ENCODE measurements around the gene METAP2.

METAP2 gene

DNA sequence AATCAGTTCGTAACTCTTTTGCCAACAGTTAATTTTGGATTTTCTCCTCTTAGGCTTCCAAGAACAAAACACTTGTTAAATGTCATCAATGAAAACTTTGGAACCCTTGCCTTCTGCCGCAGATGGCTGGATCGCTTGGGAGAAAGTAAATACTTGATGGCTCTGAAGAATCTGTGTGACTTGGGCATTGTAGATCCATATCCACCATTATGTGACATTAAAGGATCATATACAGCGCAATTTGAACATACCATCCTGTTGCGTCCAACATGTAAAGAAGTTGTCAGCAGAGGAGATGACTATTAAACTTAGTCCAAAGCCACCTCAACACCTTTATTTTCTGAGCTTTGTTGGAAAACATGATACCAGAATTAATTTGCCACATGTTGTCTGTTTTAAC is 39.6 kb downstream of the METAP2 start:
- DNase-seq (ENCODE audit: low read depth): no peak

DNA sequence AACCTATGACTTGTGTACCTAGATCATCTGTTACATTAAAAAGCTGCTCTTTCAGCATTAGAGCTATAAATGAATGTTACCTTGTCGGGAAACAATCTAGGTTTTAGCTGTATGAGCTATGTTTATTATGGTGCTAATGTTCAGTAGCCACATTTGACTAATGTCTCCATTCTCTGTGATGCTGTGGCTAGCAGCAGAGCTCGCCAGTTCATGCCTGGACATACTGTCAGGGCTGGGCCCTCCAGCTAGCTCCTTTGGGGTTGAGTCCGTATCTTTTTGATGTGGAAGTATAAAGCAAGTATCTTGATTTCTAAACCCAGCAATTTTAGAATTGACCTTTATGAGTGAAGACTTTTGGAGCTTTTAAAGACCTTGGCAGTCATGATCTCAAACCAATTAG is 41.2 kb downstream of the METAP2 start:
- no peak for DNase-seq (ENCODE audit: low read depth)

DNA sequence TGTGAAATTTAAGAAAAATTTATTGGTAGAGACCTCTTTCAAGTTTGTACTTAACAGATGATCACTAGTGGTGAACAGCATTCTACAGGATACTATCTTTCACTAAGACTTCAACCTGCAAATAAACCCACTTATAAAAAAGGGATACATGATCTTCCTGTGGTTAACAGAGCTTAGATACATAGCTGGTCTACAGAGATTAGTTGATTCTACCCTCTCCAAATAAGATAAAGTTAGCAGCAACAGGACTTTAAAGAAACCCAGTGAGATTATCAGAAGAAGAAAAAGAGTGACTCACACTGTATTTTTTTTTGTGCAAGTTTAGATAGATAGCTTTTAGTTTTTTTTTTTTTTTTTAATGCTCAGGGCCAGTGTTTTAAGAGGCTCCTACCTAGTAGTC is 42.8 kb downstream of the METAP2 start:
- no peak for DNase-seq (ENCODE audit: low read depth)

DNA sequence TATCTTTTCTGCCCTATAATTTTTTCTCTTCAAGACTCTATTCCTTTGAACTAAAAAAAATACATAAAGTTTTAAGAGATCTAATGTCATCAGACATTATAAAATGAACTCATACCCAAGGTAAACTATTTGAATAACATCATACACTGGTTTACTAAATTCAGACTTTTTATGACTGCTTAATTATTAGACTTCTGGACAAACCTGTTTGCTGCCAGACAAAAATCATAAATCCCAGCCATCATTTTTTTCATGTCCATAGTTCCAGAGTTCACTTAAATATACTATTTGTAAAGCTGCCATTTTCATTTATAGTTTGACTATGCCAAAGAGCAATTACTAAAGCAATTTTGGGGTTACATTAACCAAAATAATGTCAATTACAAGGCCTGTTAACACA is 43.3 kb downstream of the METAP2 start:
- no peak for DNase-seq (ENCODE audit: low read depth)

DNA sequence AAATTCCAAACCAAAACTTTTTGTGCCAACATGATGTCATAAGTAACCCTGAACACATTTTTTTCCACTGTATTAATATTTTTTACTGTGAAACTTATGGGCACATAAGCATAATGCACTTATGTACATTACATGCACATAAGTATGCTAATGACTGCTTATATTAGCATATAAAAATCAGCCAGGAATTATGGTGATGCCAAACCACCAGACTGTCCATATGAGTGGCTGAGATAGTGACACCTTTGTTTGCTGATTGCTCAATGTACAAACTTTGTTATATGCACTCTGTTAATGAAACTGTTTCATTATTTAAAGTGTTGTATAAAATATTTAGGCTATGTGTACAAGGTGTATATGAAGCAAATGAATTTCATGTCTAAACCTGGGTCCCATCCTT is 45.0 kb downstream of the METAP2 start:
- no peak for DNase-seq (ENCODE audit: low read depth)

DNA sequence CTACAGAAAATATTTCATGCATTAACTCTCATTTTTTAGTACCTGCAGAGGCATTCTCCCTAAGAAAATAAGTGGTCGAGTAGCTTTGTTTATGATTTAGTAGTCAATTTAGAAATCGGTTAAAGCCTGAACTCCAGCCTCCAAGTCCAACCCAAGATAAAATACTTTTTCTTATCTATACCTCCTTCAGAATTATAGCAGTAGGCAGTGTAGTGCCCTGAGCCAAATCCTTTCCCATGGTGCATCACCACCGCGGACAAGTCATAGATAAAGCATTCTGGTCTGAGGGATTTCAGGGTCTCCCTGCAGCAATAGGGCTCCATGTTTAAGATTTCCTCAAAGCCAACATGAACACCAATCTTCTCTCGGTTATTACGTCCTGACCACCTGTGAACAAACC is 46.9 kb downstream of the METAP2 start:
- no peak for DNase-seq (ENCODE audit: low read depth)

DNA sequence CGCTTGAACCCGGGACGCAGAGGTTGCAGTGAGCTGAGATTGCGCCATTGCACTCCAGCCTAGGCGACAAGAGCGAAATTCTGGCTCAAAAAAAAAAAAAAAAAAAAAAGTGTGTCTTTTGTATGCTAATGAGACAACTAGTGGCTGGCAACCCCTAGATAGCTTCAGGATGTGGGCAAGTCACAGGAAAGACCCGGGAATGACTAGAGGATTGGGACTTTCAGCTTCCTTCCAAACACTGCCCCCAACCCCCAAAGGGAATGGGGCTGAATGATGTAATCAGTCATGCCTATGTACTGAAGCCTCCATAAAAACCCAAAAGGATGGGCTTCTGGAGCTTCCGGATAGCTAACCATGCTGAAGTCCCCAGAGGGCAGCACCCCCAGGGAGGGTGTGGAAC is 48.7 kb downstream of the METAP2 start:
- no peak for DNase-seq (ENCODE audit: low read depth)

DNA sequence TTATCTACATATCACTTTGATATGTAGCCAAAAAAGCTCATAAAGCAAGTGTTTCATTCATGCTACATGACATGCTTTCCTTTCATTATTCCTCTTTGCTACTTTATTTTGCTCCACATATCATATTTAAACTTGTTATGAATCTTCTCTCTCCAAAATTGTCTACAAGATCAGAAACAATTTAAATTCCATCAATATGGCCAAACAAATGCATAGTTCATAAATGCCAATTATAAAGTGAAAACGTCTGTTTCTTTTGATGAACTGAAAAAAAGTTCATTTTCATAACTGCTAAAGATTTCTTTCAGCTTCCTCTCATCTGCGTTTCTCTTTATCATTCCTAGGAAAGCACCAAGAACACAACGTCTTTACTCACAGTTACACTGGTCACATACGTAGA is 54.5 kb downstream of the METAP2 start:
- DNase-seq (ENCODE audit: low read depth): no peak

DNA sequence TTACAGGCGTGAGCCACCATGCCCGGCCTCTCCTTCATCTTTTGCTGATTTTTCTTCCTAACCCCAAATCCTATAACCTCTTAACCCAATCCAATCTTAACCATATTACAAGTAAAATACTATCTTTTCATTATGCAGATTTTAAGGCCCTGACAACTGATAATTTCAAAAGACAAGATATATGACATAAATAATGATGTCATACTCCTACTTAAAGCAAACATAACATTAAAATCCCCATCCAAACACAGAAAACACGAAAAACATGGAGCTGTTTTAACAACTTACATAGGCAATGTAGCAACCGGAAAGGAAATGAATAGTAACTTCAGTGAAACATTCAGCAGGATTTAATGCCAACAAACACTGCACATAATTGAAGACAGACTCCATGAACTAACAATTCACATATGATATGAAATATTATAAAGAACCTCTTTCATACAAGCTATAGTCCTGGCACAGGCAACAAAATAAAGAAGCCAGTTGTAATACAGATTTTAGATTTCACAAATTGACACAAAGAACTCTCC is 55.8 kb downstream of the METAP2 start:
- no peak for DNase-seq (ENCODE audit: low read depth)

DNA sequence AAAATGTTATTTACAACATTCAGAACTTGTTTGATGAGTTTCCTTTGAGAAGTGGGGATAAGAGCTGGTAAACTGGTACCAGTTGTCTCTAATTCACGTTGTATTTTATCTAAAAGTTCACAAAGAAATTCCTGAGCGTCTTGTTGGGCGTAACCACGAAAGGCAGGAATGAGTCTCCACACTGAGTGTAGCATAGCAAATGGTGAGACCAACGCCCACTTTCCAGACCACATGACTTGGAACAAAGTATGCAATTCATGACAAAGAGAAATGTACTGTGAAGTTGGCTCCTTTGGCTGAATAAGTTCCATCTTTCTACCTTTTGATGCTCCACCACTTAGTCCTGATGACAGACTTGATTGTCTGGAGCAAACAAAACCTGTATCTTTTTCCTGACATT is 58.9 kb downstream of the METAP2 start:
- DNase-seq (ENCODE audit: low read depth): no peak

DNA sequence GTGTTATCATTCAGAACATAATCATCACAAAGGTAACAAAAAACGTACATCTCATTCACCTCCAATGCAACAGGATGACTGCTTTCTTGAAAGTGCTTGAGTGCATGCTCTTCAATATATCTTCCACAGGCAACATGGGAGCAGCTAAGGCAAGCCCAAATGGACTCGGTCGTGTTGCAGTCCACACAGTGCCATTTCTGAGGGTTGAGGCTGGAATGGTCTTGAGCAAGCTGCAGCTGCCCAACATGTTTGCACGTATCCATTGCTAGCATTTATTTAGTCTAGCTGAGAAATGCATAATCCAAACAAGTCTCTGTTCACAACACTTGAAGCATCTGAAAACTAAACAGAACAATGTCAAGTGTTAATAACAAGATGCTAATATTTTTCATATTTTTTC is 60.0 kb downstream of the METAP2 start:
- DNase-seq (ENCODE audit: low read depth): no peak

DNA sequence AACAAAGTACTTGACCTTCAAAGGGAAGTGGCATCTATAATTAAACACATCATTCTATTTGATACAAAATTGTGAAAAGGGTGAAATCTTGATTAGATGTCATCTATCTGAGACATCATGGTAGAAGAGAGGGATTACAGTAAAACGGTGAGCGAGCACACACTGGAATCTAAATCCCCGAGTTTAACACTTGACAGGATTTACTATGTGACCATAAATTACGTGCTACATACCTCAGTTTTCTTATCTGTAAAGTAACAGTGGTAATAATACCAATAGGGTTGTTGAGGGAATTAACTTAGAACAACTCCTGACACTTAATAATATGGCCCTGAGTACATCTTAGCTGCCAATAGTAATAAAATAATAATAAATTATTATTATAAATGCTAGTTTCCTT is 64.1 kb downstream of the METAP2 start:
- no peak for DNase-seq (ENCODE audit: low read depth)

DNA sequence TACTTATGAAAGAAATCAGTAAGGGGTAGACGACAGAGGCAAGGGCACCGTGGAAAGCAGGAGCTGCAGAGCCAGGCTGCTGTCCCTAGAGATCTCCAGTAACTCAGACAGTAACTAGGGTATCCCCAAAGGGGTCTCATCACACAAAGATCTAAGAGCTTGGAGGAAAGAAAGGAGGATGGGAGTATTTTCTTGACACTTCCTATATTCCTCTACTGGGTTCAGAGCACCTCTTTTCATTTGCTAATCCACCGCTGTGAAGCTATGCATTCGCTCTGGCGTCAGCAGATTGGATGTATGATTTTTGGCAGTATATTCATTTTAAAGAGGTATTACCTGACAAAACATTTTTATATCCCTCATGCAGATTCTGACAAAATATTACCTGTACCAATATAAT is 64.7 kb downstream of the METAP2 start:
- DNase-seq (ENCODE audit: low read depth): no peak

DNA sequence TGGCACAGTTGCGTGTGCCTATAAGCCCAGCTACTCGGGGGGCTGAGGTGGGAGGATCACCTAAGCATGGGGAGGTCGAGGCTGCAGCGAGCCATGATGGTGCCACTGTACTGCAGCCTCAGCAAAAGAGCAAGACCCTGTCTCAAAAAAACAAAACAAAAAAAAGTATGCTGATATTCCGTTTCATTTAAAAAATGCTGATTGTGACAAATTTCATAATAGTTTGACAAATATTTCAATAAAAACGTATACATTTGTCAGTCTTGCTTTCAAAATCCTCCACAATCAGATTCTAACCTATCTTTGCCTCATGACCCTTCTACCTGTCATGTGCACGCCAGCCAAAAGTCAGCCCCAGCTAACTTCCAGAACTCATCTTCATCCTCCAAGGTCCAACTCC is 67.5 kb downstream of the METAP2 start:
- DNase-seq (ENCODE audit: low read depth): no peak

DNA sequence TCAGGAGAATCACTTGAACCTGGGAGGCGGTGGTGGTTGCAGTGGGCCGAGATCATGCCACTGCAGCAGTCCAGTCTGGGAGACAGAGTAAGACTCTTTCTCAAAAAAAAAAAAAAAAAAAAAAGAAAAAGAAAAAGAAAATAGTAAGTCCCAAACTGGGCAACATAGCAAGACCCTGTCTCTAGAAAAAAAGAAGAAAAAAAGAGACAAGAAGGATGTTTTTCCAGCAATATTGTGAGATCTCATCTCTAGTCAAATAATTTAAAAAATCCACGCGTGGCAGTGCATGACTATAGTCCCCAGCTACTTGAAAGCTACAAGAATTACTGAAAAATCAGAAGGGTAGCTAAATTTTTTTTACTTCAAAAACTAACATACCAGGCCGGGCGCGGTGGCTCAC is 69.4 kb downstream of the METAP2 start:
- no peak for DNase-seq (ENCODE audit: low read depth)

DNA sequence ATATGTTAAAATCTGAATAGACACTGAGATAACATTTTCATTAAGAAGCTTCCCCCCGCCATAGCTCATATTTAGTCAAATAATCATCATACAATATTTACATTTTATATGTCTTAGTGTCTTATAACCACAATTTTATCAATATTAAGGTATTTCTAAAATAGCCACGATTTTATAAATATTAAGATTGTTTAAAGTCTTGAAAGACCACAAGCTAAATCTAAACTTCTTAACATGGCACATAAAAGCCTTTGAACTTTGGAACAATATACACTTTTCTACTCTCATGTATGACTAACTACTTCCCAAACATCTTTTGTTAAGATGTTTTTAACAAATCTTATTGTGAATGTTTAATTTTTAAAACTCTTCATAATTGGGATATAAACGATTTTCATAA is 70.8 kb downstream of the METAP2 start:
- no peak for DNase-seq (ENCODE audit: low read depth)

DNA sequence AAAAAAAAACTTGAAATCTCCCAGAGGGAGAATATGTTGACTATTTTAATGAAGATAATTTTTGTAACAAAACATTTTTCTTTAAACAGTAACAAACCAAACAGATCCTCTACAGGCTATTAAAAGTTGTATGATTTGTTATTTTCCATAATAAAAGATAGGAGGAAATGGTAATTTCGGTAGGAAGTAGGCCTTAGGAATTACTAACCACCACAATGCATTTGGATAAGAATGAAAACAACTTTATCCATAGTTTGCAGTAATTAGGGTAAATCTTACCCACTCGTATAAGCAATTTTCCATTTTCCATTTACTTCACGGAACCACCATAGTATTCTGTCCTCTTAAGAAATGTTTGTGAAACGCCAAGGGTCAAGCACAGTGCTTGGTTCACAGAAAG is 71.4 kb downstream of the METAP2 start:
- no peak for DNase-seq (ENCODE audit: low read depth)

DNA sequence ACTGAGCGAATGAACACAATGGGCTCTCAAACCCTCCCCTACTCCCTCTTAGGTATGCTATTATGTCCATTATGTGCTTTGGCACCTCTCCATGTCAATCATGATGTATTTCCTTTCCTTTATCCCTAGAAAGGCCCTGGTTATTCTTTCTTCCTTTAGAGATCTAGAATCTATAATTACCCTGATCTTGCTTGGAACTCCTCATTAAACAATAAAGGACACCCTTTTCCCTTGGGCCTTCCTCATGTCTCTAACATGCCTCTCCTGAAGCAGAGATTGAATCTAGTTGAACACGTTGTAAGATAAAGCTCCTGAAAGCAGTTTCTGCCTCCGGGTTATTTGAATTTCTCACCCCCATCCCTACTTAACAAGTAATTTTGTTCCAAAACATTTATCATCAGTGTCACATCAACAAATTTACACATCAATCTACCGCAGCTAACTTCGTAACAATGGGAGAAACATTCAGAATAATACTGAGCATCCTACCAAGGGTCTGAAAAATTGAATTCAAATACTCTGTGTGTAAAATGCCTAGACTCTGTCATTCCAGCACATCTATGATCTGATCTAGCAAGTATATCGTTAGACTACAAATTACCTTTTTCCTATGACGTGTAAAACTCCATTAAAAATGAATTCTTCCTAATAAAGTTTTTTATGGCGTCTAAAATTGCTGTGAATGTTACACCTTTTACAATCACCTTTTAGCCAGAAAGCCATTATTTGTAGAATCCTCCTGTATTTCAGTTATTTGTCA is 72.0 kb downstream of the METAP2 start:
- no peak for DNase-seq (ENCODE audit: low read depth)

DNA sequence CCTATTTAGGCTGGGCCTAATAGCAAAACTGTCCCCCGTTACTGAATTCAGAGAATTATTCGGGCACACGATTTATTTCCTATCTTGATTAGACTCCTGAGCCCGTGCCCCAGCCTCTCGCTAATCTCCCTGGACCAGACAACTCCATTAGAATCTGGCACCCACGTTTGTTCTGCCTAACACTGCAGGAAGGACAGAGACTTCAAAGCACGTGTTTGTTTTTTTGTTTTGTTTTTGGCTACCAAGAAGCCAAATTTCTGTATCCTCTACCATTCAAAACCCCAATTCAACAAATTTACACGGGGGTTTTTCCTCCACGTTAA is 72.5 kb downstream of the METAP2 start:
- DNase-seq (ENCODE audit: low read depth): no peak

DNA sequence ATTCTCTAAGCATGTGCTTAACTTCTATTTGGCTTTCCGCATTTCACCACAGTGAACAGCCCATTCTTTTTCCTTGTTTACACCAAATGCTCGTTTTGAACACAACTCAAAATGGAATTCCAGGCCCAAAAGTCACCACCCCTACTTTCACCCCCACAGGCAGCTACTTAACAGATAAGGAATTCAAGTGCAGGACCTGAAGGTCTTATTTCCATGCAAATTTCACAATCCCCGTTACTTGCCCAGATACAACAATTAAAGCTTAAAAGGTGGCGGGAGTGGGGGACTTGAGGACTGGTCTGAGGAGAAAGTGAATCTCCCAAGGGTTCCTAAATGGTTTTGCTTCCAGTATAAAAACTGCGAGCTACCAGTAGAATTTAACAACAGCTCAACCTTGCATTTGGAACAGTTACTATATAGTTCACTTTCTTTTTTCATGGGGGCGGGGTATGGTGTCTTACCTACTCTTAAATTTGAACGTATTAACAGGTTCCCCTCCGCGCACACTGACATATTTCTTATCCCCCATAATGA is 73.6 kb downstream of the METAP2 start:
- DNase-seq (ENCODE audit: low read depth): no peak

DNA sequence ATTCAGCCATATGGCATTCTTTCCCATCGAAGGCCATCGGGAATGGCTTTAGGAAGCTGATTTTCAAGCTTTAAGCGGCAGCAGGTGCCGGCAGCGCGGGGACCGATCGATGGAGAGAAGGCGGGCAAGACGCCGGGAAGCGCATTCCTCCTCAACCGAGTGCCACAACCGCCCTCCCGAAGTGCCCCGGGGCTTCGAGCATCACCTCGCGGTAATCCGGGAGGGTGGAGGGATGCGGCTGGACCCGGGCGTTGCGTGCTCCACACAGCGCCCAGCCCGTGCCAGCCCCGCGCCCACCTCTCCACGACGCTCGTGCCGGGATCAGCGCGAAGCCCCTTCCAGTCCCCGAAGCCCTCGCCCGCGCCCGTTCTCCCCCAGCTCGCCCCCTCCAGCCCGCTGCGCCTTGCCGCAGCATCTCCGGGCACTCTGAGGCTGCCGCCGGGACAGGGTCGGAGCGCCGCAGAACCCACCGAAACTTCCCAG is 74.1 kb downstream of the METAP2 start:
- DNase-seq (ENCODE audit: low read depth): no peak

DNA sequence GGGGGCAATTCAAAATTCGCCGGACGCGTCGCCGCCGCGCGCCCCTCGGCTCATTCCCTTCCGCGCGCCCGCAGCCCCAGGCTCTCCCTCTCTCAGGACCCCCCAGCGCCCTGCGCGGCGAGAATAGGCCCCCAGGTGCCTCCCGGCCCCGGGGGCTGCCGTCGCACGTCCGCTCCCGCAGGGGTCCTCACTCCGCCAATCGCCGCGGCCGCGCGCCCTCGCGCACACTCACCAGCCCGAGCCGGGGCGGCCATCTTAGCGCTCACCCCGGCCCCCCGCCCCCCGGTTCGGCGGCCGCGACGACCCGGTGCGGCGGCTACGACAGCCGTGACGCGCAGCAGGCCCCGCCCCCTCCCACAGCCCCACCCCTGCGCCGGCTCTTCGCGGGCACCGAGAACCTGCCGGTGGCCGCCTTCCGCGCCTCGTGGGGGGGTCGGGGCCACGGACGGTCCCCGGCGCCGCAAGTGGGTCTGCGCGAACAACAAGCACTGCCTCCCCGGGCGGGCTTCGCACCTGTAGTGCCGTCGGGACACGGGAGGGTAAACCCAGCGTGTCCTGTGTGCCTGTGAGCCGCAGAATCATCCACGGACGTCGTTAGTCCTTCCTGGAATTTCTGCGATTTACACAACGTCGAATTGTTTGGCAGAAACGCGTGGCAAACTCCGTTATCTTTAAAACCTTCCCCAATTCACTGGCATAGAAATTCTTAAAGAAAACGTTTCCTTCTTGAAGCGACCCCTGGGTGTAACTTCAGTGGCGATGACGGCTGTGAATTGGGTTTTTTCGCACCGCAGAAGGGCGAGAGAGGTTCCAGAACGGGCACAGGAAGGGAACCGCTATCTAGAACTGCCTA is 74.8 kb downstream of the METAP2 start:
- DNase-seq (ENCODE audit: low read depth): peak; percentile 33

DNA sequence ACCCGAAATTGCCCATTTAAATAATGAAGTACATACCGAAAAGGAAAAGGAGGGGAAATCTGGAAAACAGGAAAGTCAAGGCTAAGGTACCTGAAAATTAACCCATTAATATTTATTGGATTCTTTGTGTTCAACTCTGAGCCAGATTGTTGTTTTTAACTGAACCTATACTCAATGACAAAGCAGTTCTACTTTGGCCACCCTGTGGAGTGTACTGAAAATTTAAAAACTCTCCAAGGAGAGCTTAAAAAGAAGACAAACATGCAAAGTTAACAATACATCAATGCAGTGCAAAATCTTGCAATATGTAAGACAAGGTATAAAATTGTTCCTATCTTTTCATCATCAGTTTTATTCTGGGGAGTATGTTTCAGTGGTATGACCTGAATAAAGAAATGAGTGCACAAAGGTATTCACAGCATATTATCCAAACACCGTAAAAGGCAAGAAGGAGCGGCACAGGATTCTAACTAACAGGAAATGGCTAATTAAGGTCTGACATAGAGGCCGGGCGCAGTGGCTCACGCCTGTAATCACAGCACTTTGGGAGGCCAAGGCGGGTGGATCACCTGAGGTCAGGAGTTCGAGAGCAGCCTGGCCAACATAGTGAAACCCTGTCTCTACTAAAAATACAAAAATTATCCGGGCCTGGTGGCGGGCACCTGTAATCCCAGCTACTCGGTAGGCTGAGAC is 75.6 kb downstream of the METAP2 start:
- DNase-seq (ENCODE audit: low read depth): no peak

Data from activated gamma-delta T cell treated with anti-CD3 and anti-CD28 coated beads, Interleukin-2, amount 50 U/mL, for 16 hours (primary cell).